ENCODE results near the gene TBC1D21. TPM values are rescaled to one million over a fixed set of nuclear protein-coding genes. Genes with fewer than 3 reads are reported as not detected.

Gene TBC1D21
- total RNA-seq, 1 donor from 2014 or later = not detected

GRCh38 chr15:73922186-73923151 lies 49.1 kb downstream of the TBC1D21 start:
- Mint-ChIP-seq H3K9me3 (peaks cover 9% of the 10 kb centered on the region), H3K4me3 (no peak overlapping the region), H3K36me3 (ENCODE audit: low read depth) (peaks cover 4% of the 10 kb centered on the region), H3K27me3 (ENCODE audit: low read depth) (peaks cover 8% of the 10 kb centered on the region), H3K4me1 (peaks cover 47% of the 10 kb centered on the region), H3K27ac (ENCODE audit: unreplicated experiment) (peak overlapping the region; percentile 57)
- DNase-seq (ENCODE audit: low read depth, low spot score) = no peak
- no peak for TF ChIP-seq CTCF (conservative IDR thresholded peaks at IDR 0.05)

- Mint-ChIP-seq H3K4me1 (peaks cover 48% of the 10 kb centered on the region), H3K4me3 (peak overlapping the region; percentile 49)
- no peak for TF ChIP-seq CTCF (conservative IDR thresholded peaks at IDR 0.05)
Observed at GRCh38 chr15:73923156-73923487, 49.8 kb downstream of the TBC1D21 start.

GRCh38 chr15:73923488-73924164 lies 50.3 kb downstream of the TBC1D21 start:
- no peak for TF ChIP-seq CTCF (conservative IDR thresholded peaks at IDR 0.05)
- Mint-ChIP-seq H3K27ac (ENCODE audit: unreplicated experiment) (no peak overlapping the region), H3K4me1 (peaks cover 51% of the 10 kb centered on the region), H3K9me3 (peaks cover 1% of the 10 kb centered on the region), H3K36me3 (ENCODE audit: low read depth) (no peaks in the 10 kb centered on the region), H3K27me3 (ENCODE audit: low read depth) (peaks cover 15% of the 10 kb centered on the region), H3K4me3 (peak overlapping the region; percentile 49)
- DNase-seq (ENCODE audit: low read depth, low spot score) = no peak

More at GRCh38 chr15:73923156-73923487, 49.8 kb downstream of the TBC1D21 start:
- Mint-ChIP-seq H3K27me3 (ENCODE audit: low read depth) (peaks cover 12% of the 10 kb centered on the region), H3K9me3 (peaks cover 3% of the 10 kb centered on the region), H3K36me3 (ENCODE audit: low read depth) (no peaks in the 10 kb centered on the region), H3K27ac (ENCODE audit: unreplicated experiment) (no peak overlapping the region)
- no peak for DNase-seq (ENCODE audit: low read depth, low spot score)

- H3K9me3 Mint-ChIP-seq = no peaks in the 10 kb centered on the region
- H3K27me3 Mint-ChIP-seq (ENCODE audit: low read depth) = peaks cover 22% of the 10 kb centered on the region
- peaks cover 58% of the 10 kb centered on the region for H3K4me1 Mint-ChIP-seq
- peak overlapping the region; percentile 43 for H3K27ac Mint-ChIP-seq (ENCODE audit: unreplicated experiment)
- TF ChIP-seq CTCF (conservative IDR thresholded peaks at IDR 0.05) = no peak
- no peak for DNase-seq (ENCODE audit: low read depth, low spot score)
- H3K4me3 Mint-ChIP-seq = no peak overlapping the region
- no peaks in the 10 kb centered on the region for H3K36me3 Mint-ChIP-seq (ENCODE audit: low read depth)
Observed at GRCh38 chr15:73924171-73924921, 51.0 kb downstream of the TBC1D21 start.

- no peak overlapping the region for H3K27ac Mint-ChIP-seq (ENCODE audit: unreplicated experiment)
- no peak for TF ChIP-seq CTCF (conservative IDR thresholded peaks at IDR 0.05)
- H3K4me3 Mint-ChIP-seq = peak overlapping the region; percentile 63
- H3K9me3 Mint-ChIP-seq = no peaks in the 10 kb centered on the region
- DNase-seq (ENCODE audit: low read depth, low spot score) = no peak
- peaks cover 23% of the 10 kb centered on the region for H3K27me3 Mint-ChIP-seq (ENCODE audit: low read depth)
- H3K4me1 Mint-ChIP-seq = peaks cover 53% of the 10 kb centered on the region
- no peaks in the 10 kb centered on the region for H3K36me3 Mint-ChIP-seq (ENCODE audit: low read depth)
Observed at GRCh38 chr15:73925848-73926218, 52.5 kb downstream of the TBC1D21 start.
